Right renal cortex interstitium (tissue), 3 donors: ENCODE measurements around the gene HOXD12. TPM values are rescaled to one million over a fixed set of nuclear protein-coding genes. Genes with fewer than 3 reads are reported as not detected.

Experiments
- DNase-seq, 3 donors: peaks; one replicate each; pipeline ENCODE4 v3.0.0-alpha.2; 2013; ENCODE audit warnings: low read depth in 3 of 3, low spot score in 2 of 3
- polyA plus RNA-seq, 3 donors: library from polyadenylated mRNA; unstranded; fragments of 120-200 nt; gene quantifications; one replicate each; pipeline ENCODE4 v1.2.1, GENCODE V29; 2013; ENCODE audit not compliant: insufficient read length in 3 of 3

HOXD12 gene
- polyA plus RNA-seq, 3 donors, result 0.24 to 0.42 (median 0.28) TPM

GRCh38 chr2:176117823-176118371 lies 18.3 kb downstream of the HOXD12 start:
- DNase-seq, result no peak

- DNase-seq, result no peak
Measured at GRCh38 chr2:176118601-176119339, 19.2 kb downstream of the HOXD12 start.

GRCh38 chr2:176120364-176121189 lies 21.0 kb downstream of the HOXD12 start:
- DNase-seq, result no peak

- no peak for DNase-seq
Measured at GRCh38 chr2:176121190-176122051, 21.8 kb downstream of the HOXD12 start.

- DNase-seq, result no peak
Measured at GRCh38 chr2:176122052-176122682, 22.6 kb downstream of the HOXD12 start.

- no peak for DNase-seq
Measured at GRCh38 chr2:176122683-176123410, 23.3 kb downstream of the HOXD12 start, which contains the start of gene HOXD9. Gene HOXD9, plus strand, starts transcription at chr2:176122719. Its CDS starts 50 bp downstream, at chr2:176122769.

GRCh38 chr2:176123411-176124109 lies 24.0 kb downstream of the HOXD12 start:
- no peak for DNase-seq

- DNase-seq, result no peak
Measured at GRCh38 chr2:176124110-176124946, 24.7 kb downstream of the HOXD12 start.

- no peak for DNase-seq
Measured at GRCh38 chr2:176124947-176125771, 25.6 kb downstream of the HOXD12 start.

- no peak for DNase-seq
Measured at GRCh38 chr2:176125772-176126054, 26.1 kb downstream of the HOXD12 start.

GRCh38 chr2:176126929-176127773 lies 27.6 kb downstream of the HOXD12 start:
- DNase-seq, result no peak

GRCh38 chr2:176127774-176128072 lies 28.1 kb downstream of the HOXD12 start:
- no peak for DNase-seq

GRCh38 chr2:176128172-176128981 lies 28.8 kb downstream of the HOXD12 start:
- no peak for DNase-seq

- no peak for DNase-seq
Measured at GRCh38 chr2:176128982-176129796, 29.6 kb downstream of the HOXD12 start, which contains the start of gene HOXD8. Gene HOXD8, plus strand, starts transcription at chr2:176129705. Its CDS starts 662 bp downstream, at chr2:176130367.

- DNase-seq, result no peak
Measured at GRCh38 chr2:176129813-176130146, 30.2 kb downstream of the HOXD12 start.
